GM12891 (cell line): Measurements from ENCODE around the gene SLC12A7.

Experiments used
- POLR2A ChIP-seq: IDR thresholded peaks from 2 replicates; pipeline ENCODE4 v1.6.1; 2011; ENCODE audit warnings: low read depth, low read length, control low read depth
- POLR2AphosphoS5 ChIP-seq: IDR thresholded peaks from 2 replicates; pipeline ENCODE4 v1.6.1; 2011; ENCODE audit warnings: low read depth, low read length, control low read depth
- POU2F2 ChIP-seq: IDR thresholded peaks from 2 replicates; pipeline ENCODE4 v1.6.1; 2011; ENCODE audit warnings: low read depth, mild to moderate bottlenecking, control low read depth, low read length, moderate library complexity

- TF ChIP-seq POLR2A (no peak), POLR2AphosphoS5 (no peak), POU2F2 (no peak)
Measured at GRCh38 chr5:1095302-1095989, 16.4 kb downstream of the SLC12A7 start.
